Measurements from ENCODE around the gene DLX2.

GRCh38 chr2:172090044-172090961 is 12.4 kb downstream of the DLX2 start:
- TF ChIP-seq ETV6 (conservative IDR thresholded peaks at IDR 0.05 in 1 of 2, IDR thresholded peaks at IDR 0.05 in 1 of 2; ENCODE audit: borderline replicate concordance in 1 of 2, low read depth in 1 of 2) (no peak), POLR2AphosphoS5 (IDR thresholded peaks at IDR 0.05; ENCODE audit: low read length) (no peak), CTCF (IDR thresholded peaks at IDR 0.05 in 2 of 3, conservative IDR thresholded peaks at IDR 0.05 in 1 of 3; ENCODE audit: control insufficient read depth in 2 of 3, extremely low read depth in 1 of 3, insufficient read depth in 1 of 3, low read depth in 3 of 3, low read length in 3 of 3) (no peak), EGR1 (IDR thresholded peaks at IDR 0.05; ENCODE audit: borderline replicate concordance in 1 of 2, low read depth in 2 of 2, low read length in 2 of 2) (no peak), HDAC6 (IDR thresholded peaks at IDR 0.05; ENCODE audit: unreplicated experiment) (no peak), EZH2 (IDR thresholded peaks at IDR 0.05; ENCODE audit: borderline replicate concordance, control insufficient read depth, low read depth, low read length) (no peak), CHD2 (IDR thresholded peaks at IDR 0.05; ENCODE audit: borderline replicate concordance, low read depth, low read length) (no peak), BCLAF1 (IDR thresholded peaks at IDR 0.05) (no peak), USF1 (IDR thresholded peaks at IDR 0.05; ENCODE audit: borderline replicate concordance, extremely low read length, insufficient read depth, low read depth, low read length) (no peak), KLF5 (IDR thresholded peaks at IDR 0.05; ENCODE audit: partially characterized antibody) (no peak), PRDM15 (CRISPR knock-in tag; IDR thresholded peaks at IDR 0.05) (no peak), HDAC2 (IDR thresholded peaks at IDR 0.05) (no peak)
- TF ChIP-seq, protein P1, sequence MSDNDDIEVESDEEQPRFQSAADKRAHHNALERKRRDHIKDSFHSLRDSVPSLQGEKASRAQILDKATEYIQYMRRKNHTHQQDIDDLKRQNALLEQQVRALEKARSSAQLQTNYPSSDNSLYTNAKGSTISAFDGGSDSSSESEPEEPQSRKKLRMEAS (IDR thresholded peaks at IDR 0.05; ENCODE audit: low read depth, low read length) = no peak
